ENCODE measurements around the gene PTPRM.

Gene PTPRM

DNA sequence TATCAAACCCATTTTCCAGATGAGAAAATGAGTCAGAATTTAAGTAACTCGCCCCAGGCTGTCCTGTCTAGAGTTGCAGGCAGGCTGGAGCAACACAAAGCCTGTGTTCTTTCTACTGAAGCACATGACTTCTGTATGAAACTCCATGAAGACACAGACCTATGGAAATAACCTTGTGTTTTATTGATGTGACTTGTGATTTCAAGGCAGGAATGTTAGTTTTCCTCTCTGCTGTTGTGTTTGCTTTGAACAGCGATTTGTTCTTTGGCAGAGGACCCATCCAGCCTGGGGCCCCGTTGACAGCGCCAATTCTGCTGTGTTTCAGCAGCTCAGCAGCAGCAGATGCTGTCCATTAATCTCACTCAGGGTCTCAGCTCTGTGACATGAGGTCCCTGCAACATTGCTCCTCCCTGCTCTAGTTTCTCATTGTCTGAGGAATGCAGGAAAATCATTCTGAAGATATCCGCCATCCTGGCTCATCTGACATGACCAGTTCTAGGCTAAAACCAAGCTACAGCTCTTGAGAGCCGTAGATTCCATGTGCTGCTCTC, 697.8 kb downstream of the PTPRM start:
- DNase-seq: no peak

DNA sequence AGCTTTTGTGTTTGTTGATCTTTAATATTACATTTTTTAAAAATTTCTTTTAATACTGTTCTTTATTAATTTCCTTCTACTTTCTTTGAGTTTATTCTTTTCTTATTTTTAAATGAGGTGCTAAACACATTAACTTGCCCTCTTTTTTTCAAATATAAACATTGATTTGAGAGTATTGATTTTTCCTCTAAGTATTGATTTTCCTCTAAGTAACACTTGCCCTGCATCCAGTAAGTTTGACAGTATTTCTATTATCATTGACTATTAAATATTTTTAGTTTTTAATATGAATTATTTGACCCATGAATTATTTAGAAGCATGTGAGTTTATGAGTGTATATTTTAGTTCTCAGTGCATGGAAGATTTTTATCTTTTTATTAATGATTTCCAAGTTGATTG, 705.1 kb downstream of the PTPRM start:
- DNase-seq: no peak

DNA sequence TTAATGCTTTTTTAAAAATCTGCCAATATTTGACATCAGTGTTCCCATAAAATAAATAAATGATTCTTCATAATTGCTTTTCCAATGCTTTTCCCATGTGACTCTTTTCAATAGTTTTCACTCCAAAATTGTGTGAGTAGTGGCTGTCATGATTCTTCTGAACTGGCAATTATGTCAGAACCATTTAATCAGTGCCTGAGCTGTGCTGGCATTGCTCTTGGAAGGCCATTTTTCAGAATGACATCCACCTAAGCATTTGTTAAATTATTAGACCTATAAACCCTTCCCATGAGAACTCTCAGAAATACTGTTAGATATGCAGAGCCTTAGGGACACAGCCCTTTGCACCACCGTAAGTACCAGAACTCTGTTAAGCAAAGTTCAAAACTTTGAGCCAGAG, 707.3 kb downstream of the PTPRM start:
- DNase-seq: no peak

GRCh38 chr18:8276406-8276805, 709.3 kb downstream of the PTPRM start:
- DNase-seq: no peak

DNA sequence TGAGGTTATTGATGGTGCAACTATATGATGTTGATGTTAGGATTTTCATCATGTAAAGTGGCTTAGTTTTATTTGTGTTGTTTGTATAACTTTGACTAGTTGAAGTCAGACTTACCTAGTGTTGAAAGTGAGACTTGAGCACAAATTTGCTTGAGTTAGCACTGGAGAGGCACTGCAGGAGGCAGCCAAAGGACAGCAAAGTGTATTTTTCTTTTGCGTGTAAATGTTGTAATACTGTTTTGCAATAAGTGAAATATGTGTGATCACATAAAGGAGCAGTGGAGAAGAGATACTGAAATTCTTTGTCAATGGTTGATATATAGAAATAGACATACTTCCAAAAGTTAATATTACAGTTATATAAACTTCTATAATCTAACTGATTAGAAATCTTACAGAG, 710.2 kb downstream of the PTPRM start:
- no peak for DNase-seq

- no peak for DNase-seq
These were observed 712.2 kb downstream of the PTPRM start for GRCh38 chr18:8279346-8279745.

- no peak for DNase-seq
These were observed 712.7 kb downstream of the PTPRM start for GRCh38 chr18:8279781-8280330.

- DNase-seq: no peak
These were observed 716.9 kb downstream of the PTPRM start for GRCh38 chr18:8283891-8284585.

- no peak for DNase-seq
These were observed 719.2 kb downstream of the PTPRM start for GRCh38 chr18:8286303-8286702.

- no peak for DNase-seq
These were observed 720.2 kb downstream of the PTPRM start for GRCh38 chr18:8287196-8287885.

DNA sequence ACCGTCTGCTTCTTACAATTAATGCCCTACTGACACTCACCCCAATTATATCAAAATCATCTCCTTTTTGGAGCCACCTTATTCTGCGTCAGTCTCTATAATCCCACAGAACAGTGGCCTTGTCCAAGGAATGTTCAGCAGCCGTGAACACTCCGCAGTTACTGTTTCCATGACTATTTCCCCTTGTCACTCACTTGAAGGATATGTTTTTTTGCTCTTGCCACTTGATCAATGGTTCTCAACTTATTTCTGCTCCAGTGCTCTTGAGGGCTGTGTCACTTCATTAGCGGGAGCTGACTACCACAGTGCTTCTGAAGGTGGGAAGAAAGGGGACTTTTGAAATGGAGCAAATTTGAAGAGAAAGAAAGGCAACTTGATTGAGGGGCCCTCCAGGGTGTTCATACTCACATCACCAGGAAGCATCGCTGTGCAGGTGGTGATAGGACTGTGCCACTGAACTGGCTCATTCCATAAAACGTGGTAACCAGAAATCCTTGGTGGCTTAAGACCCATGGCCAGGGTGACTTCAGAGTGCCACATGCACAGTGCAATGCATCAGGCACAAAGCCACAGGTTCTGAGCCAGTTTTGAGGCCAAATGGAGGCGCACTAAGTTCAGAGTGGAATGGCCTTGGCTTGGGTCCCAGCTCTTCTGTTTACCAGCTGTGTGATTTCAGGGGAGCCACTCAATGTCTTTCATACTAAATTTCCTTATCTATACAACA, 721.5 kb downstream of the PTPRM start:
- DNase-seq: no peak

GRCh38 chr18:8290435-8290834, 723.3 kb downstream of the PTPRM start:
- no peak for DNase-seq

GRCh38 chr18:8290913-8291312, 723.8 kb downstream of the PTPRM start:
- DNase-seq: no peak

DNA sequence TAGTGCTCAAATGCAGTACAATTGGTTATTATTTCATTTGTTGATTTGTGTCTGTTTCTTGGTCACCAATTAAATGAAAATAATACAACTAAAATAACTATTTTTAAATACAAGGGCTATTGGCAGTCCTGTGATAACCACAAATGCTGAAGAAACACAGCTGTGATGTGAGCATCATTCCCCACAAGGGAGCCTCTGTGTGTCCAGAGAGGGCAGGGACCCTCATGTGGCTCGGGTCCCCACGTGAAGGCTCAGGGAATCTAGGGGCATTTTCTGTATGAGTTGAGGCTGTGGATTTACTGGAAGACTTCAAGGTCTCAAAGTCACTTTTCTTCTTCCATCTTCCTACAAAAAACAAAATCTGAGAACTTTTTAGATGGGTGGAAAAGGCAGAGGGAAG, 726.1 kb downstream of the PTPRM start:
- no peak for DNase-seq

DNA sequence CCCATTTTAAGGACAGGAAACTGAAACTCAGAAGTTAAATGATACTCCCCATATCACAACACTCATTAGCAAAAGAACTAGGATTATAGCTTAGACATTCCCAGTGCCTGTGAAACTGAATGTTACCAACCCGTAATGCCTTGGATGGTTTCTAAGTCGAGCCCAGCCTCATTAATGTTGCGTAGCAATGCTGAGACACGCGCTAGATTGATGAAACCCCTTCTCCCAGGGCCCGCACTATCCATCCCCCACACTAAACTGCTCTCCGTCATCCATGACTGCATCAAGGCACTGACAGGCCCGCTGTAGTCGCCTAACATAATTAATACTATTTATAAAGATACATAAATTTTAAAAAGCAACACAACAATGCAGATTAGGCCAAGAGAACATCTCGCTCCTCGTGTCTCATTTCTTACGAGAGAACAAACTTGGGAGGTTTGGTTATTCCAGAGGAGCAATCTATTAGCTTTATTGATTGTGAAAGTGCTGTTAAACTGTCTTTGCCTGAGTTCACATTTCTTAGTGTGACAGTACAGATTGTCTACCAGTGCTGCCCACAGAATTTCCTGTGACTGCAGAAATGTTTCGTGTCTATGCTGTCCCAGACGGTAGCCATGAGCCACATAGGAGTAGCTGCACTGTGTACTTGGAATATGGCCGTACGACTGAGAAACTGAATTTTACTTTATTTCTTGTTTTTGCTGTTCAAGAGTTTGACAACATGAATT, 729.9 kb downstream of the PTPRM start:
- DNase-seq: no peak

DNA sequence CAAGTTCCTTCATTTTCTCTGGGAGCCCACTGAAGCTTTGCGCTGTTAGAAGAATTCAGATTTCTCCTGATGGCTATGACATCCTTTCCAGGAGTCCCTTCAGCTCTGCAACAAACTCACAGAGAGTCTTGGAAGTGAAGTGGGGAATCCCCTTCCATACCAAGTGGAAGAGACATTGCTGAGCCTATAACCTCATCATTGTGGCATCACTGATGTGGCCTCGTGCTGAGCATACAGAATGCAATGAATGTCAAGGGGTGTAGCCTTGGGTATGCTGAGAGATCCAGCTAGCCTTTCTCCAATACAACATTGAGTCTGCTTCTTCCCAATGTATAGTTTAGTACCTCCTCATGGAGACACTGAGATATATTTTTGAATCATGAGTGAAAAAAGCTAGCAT, 731.1 kb downstream of the PTPRM start:
- no peak for DNase-seq

DNA sequence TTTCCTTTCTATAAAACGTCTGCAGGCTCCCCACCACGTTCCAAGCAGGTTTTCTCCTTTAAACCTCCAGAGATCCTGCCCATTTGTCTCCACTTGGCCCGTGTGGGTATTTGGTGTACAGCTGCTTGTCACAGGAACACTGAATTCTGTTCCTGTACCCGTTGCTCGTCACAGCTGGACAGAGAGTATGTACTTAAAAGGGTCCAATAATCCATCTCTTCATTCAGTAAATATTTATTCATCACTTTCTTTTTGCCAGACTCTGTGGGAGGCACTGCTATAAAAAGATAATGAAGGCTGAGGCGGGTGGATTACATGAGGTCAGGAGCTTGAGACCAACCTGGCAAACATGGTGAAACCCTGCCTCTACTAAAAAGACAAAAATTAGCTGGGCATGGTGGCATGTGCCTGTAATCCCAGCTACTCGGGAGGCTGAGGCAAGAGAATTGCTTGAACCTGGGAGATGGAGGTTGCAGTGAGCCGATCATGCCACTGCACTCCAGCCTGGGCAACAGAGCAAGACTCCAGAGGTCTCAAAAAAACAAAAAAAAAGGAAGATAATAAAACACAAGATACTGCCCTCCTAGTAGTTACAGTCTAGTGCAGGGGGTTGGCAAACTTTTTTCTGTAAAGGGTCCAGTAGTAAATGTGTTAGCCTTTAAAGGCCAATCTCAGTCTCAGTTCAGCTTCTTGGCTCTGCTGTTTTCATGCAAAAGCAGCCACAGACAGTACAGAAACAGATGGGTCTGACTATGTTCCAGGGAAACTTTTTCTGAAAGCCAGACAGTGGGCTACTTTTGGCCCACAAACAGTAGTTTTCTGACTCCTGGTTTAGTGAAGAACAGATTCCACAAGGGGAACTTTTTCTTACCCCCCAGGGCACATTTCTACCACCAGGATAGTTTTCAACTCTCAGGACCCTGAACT, 732.2 kb downstream of the PTPRM start:
- DNase-seq: no peak

- no peak for DNase-seq
These were observed 733.8 kb downstream of the PTPRM start for GRCh38 chr18:8300751-8301410.

GRCh38 chr18:8301427-8302172, 734.5 kb downstream of the PTPRM start:
- DNase-seq: no peak

All from hypothalamus (tissue), 51 donors.